Body of pancreas (tissue), 4 donors: Measurements from ENCODE around the gene CDK1. TPM values are rescaled to one million over a fixed set of nuclear protein-coding genes. Genes with fewer than 3 reads are reported as not detected.

Source experiments
- ATAC-seq: fragments of 150-250 bp; one replicate; pipeline ENCODE4 v1.9.1; 2016
- DNase-seq, 4 donors: peaks; one replicate each; pipeline ENCODE4 v3.0.0-alpha.2; 2019
- H3K27ac ChIP-seq, 4 donors: fragments of 200-600 bp; sonication (generic); 1 replicate in 3 of 4; 2 replicates in 1 of 4; pipeline versions ENCODE4 v1.5.1 to v1.6.1; 2016 to 2019; ENCODE audit warnings: mild to moderate bottlenecking in 1 of 4, mixed read lengths in 1 of 4, moderate library complexity in 1 of 4
- H3K27me3 ChIP-seq, 2 donors: fragments of 200-600 bp; sonication (generic); one replicate each; pipeline ENCODE4 v1.6.0; 2016; ENCODE audit warnings: mild to moderate bottlenecking in 1 of 2
- H3K36me3 ChIP-seq, 2 donors: fragments of 200-600 bp; sonication (generic); replicated peaks in 1 of 2; 2 replicates each; pipeline ENCODE4 v1.5.1; 2016; ENCODE audit warnings: low read depth in 2 of 2; ENCODE audit not compliant: insufficient read depth in 1 of 2
- H3K4me1 ChIP-seq: fragments of 200-600 bp; sonication (generic); one replicate; pipeline ENCODE4 v1.6.0; 2016
- H3K4me3 ChIP-seq, 2 donors: fragments of 200-600 bp; sonication (generic); 1 replicate in 1 of 2; 2 replicates in 1 of 2; pipeline ENCODE4 v1.5.1; 2016 to 2019
- H3K9me3 ChIP-seq, 3 donors: fragments of 200-600 bp; sonication (generic); 1 replicate in 2 of 3; 2 replicates in 1 of 3; pipeline ENCODE4 v1.5.1; 2016
- POLR2A ChIP-seq, 3 donors: fragments of 450-650 bp; IDR thresholded peaks; one replicate each; pipeline ENCODE4 v1.6.1; 2016; ENCODE audit warnings: antibody characterized with exemption in 3 of 3, mild to moderate bottlenecking in 2 of 3
- WGBS, 2 donors: methylation state at CpG; one replicate each; pipeline ENCODE4 v1.1.5; 2017; 5-methylcytosine and 5-hydroxymethylcytosine counted together
- intact Hi-C: fragments of 100-400 bp; cut with DNase I; formaldehyde crosslinking; loops from one replicate; pipeline ENCODE4 v1.15.1; 2023
- total RNA-seq, 2 donors: library from RNA; depleted of rRNA; stranded (reverse); fragments of >200 nt; gene quantifications; one replicate each; pipeline ENCODE4 v1.1.0, GENCODE V29; 2016
- TF ChIP-seq, protein P1 (sequence below), 7 experiments: fragments of 450-650 bp in 4 of 7; fragments of 200-600 bp in 3 of 7; sonication (generic) in 3 of 7; IDR thresholded peaks; one replicate each; pipeline ENCODE4 v1.5.1; 2016 to 2019; ENCODE audit warnings: antibody characterized with exemption in 7 of 7

The CDK1 gene
- total RNA-seq, 2 donors from 2014 or later: 0.66 TPM; not detected in 1

DNA sequence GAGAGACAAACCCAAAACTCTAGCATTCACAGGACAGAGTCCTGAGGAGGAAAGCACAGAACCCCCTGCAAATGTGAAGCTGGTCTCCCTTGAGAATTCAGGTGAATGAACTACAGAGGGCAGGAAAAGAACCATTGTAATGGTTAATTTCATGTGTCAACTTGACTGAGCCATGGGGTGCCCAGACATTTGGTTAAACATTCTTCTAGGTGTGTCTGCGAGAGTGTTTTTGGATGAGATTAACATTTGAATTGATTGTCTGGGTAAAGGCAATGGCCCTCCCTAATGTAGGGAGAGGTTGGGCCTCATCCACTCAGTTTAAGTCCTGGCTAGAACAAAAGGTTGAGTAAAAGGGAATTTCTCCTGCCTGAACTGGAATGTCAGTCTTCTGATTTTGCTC, 15.7 kb upstream of the CDK1 start:
- ATAC-seq (no peak), DNase-seq (no peak)
- intact Hi-C loops: no loop called here
- Histone ChIP-seq H3K27me3 (no peaks in the 10 kb centered on the region), H3K36me3 (no peaks in the 10 kb centered on the region), H3K27ac (no peak overlapping the region), H3K9me3 (no peaks in the 10 kb centered on the region), H3K4me3 (no peak overlapping the region), H3K4me1 (no peaks in the 10 kb centered on the region)
- WGBS, 2 donors: 79 to 82% methylated on average over 1 of the region's 1 CpG
- TF ChIP-seq POLR2A (IDR thresholded peaks at IDR 0.05): no peak
- TF ChIP-seq, protein P1, sequence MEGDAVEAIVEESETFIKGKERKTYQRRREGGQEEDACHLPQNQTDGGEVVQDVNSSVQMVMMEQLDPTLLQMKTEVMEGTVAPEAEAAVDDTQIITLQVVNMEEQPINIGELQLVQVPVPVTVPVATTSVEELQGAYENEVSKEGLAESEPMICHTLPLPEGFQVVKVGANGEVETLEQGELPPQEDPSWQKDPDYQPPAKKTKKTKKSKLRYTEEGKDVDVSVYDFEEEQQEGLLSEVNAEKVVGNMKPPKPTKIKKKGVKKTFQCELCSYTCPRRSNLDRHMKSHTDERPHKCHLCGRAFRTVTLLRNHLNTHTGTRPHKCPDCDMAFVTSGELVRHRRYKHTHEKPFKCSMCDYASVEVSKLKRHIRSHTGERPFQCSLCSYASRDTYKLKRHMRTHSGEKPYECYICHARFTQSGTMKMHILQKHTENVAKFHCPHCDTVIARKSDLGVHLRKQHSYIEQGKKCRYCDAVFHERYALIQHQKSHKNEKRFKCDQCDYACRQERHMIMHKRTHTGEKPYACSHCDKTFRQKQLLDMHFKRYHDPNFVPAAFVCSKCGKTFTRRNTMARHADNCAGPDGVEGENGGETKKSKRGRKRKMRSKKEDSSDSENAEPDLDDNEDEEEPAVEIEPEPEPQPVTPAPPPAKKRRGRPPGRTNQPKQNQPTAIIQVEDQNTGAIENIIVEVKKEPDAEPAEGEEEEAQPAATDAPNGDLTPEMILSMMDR (IDR thresholded peaks at IDR 0.05): no peak

DNA sequence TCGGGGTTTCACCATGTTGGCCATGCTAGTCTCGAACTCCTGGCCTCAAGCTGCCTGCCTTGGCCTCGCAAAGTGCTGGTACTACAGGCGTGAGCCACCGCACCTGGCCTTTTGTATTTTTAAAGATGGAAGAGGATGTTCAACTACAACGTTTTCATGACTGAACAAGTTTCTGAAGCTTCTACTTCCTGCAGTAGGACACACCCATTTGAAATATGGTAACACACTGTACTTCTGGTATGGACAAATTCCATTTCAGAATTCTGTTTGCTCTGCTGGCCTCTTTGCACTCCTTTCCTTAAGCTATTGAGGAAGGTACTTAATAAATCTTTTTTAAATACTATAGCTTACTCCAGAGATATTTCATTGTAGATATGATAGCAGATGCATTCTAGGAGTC, 10.9 kb upstream of the CDK1 start:
- H3K36me3 ChIP-seq: no peaks in the 10 kb centered on the region
- no peak for ATAC-seq
- no peak overlapping the region for H3K27ac ChIP-seq
- DNase-seq: no peak
- WGBS, 2 donors: 77 to 85% methylated on average over 6 of the region's 6 CpGs
- intact Hi-C loops: no loop called here
- no peaks in the 10 kb centered on the region for H3K4me1 ChIP-seq
- H3K4me3 ChIP-seq: no peak overlapping the region
- TF ChIP-seq, protein P1 (IDR thresholded peaks at IDR 0.05): no peak
- TF ChIP-seq POLR2A (IDR thresholded peaks at IDR 0.05): no peak
- no peaks in the 10 kb centered on the region for H3K9me3 ChIP-seq
- H3K27me3 ChIP-seq: no peaks in the 10 kb centered on the region

DNA sequence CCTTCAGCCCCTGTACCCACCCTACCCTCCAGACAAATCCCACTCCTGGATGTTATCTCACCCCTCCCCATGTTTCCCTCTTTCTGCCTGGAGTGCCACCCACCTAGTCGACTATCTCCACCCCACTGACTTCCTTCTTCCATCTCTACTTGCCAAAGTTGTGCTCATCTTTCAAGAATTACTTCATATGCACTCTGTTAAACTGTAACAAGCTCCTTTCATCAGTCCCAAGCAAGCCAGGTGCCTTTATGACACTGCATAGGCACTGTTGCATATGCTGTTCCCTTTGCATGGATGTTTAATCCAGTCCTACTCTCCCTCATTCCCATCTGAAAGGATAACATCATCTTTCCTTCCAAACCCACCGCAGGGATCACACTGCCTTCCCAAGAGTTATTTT, 8.9 kb upstream of the CDK1 start:
- H3K27ac ChIP-seq: no peak overlapping the region
- no peak overlapping the region for H3K4me3 ChIP-seq
- 43 to 46% methylated on average over 2 of the region's 2 CpGs for WGBS, 2 donors
- no peaks in the 10 kb centered on the region for H3K4me1 ChIP-seq
- no peaks in the 10 kb centered on the region for H3K27me3 ChIP-seq
- DNase-seq (no peak), ATAC-seq (no peak)
- H3K36me3 ChIP-seq: no peaks in the 10 kb centered on the region
- no peaks in the 10 kb centered on the region for H3K9me3 ChIP-seq
- intact Hi-C loops: no loop called here
- TF ChIP-seq POLR2A (IDR thresholded peaks at IDR 0.05): no peak
- TF ChIP-seq, protein P1 (IDR thresholded peaks at IDR 0.05): no peak

DNA sequence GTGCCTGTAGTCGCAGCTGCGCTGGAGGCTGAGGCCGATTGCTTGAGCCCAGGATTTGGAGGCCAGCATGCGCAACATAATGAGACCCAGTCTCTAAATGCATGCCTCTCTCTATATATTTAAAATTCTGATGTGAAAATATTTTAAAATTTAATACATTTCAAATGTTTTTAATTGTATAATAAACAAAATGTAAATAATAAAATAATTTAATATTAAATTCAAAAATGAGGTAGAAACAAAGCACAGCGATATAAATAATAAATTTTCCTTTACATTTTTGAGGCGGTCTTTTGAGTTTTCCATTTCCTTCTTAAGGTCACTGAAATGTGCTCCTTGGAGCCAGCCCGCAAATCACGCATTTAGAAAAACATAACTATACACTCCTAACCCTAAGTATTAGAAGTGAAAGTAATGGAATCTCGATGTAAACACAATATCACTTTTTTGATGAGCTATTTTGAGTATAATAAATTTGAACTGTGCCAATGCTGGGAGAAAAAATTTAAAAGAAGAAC, 523 bp upstream of the CDK1 start:
- 42 to 44% methylated on average over 9 of the region's 9 CpGs for WGBS, 2 donors
- Histone ChIP-seq H3K27me3 (no peaks in the 10 kb centered on the region), H3K27ac (no peak overlapping the region), H3K4me3 (no peak overlapping the region), H3K4me1 (peaks cover 8% of the 10 kb centered on the region), H3K36me3 (no peaks in the 10 kb centered on the region), H3K9me3 (no peaks in the 10 kb centered on the region)
- ATAC-seq (no peak), DNase-seq (no peak)
- intact Hi-C loops: no loop called here
- TF ChIP-seq, protein P1 (IDR thresholded peaks at IDR 0.05): no peak
- TF ChIP-seq POLR2A (IDR thresholded peaks at IDR 0.05): no peak
